ENCODE results near the gene NUMB.

Gene NUMB

DNA sequence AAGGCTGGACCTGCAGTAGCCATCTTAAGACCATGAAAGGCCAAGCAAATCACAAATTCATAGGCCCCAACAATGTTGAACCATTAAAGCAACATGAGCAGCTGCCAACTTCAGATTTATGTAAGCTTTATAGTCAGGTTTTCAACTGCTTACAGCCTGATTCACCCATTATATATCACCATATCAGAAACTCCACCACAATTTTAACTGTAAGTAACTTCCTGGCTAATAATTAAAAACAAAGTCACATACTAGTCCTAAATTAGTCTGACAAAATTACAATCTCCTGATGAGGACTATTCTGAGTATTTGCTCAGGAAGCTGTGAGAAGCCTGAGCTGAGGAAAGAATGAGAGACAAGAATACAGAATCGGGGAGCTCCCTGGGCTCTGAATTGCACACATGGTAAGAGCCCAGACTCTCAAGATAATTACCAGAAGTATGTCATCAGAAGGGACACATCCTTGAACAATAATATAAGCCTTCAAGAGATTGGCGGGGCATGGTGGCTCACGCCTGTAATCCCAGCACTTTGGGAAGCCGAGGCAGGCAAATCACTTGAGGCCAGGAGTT is 55.1 kb downstream of the NUMB start:
- TF ChIP-seq, protein P1, sequence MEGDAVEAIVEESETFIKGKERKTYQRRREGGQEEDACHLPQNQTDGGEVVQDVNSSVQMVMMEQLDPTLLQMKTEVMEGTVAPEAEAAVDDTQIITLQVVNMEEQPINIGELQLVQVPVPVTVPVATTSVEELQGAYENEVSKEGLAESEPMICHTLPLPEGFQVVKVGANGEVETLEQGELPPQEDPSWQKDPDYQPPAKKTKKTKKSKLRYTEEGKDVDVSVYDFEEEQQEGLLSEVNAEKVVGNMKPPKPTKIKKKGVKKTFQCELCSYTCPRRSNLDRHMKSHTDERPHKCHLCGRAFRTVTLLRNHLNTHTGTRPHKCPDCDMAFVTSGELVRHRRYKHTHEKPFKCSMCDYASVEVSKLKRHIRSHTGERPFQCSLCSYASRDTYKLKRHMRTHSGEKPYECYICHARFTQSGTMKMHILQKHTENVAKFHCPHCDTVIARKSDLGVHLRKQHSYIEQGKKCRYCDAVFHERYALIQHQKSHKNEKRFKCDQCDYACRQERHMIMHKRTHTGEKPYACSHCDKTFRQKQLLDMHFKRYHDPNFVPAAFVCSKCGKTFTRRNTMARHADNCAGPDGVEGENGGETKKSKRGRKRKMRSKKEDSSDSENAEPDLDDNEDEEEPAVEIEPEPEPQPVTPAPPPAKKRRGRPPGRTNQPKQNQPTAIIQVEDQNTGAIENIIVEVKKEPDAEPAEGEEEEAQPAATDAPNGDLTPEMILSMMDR (IDR thresholded peaks at IDR 0.05; ENCODE audit: insufficient read depth, low read length, poor library complexity, severe bottlenecking), result no peak
- Histone ChIP-seq H3K36me3 (ENCODE audit: control insufficient read depth, insufficient read depth, low read length) (no peaks in the 10 kb centered on the region), H3K4me3 (replicated peaks; ENCODE audit: low read depth, low read length) (no peak overlapping the region), H3K27me3 (replicated peaks; ENCODE audit: control insufficient read depth, insufficient read depth, low read length) (no peaks in the 10 kb centered on the region)
- no peak for DNase-seq (ENCODE audit: extremely low read depth, insufficient read length)

DNA sequence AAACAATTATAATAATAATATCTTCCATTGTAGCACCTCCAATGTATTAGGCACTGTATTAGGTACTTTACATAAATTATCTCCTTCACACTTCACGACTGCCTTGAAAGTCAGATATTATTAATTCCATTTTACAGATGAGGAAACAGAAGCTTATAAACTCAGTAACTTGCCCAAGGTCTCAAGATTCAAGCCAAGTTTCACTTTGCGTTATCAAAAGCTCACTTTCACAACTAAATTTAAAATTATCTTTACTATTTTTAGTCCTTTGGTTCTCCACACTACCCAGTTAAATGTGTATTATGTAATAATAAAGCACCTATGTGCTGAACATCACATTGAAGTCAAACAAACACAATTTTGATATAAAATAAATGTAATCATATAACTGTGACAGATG is 55.8 kb downstream of the NUMB start:
- TF ChIP-seq, protein P1 (IDR thresholded peaks at IDR 0.05; ENCODE audit: insufficient read depth, low read length, poor library complexity, severe bottlenecking), result no peak
- Histone ChIP-seq H3K36me3 (ENCODE audit: control insufficient read depth, insufficient read depth, low read length) (no peaks in the 10 kb centered on the region), H3K27me3 (replicated peaks; ENCODE audit: control insufficient read depth, insufficient read depth, low read length) (no peaks in the 10 kb centered on the region), H3K4me3 (replicated peaks; ENCODE audit: low read depth, low read length) (no peak overlapping the region; the same call in 1 of the 2 replicates)
- peak; percentile 31 for DNase-seq (ENCODE audit: extremely low read depth, insufficient read length)

DNA sequence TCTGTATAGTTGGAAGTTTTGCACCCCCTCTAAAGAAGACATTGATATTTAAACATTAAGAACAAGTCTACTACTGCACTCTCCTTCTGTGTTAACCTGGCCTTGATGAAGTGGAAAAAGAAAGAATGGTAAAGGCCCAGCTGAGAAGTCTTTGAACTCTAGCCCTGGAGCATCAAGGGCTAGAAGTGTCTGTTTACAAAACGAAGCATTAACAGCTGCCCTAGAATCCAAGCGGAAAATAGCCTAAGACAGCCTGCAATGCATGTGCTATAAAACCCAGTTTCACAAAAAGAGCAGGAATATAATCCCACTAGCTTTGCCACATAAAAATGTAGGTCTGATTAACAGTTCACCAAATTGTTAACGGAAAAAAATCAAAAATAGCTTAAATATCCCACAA is 60.5 kb downstream of the NUMB start:
- no peak overlapping the region for H3K4me3 ChIP-seq (replicated peaks; ENCODE audit: low read depth, low read length)
- no peaks in the 10 kb centered on the region for H3K27me3 ChIP-seq (replicated peaks; ENCODE audit: control insufficient read depth, insufficient read depth, low read length)
- TF ChIP-seq, protein P1 (IDR thresholded peaks at IDR 0.05; ENCODE audit: insufficient read depth, low read length, poor library complexity, severe bottlenecking), result no peak
- no peaks in the 10 kb centered on the region for H3K36me3 ChIP-seq (ENCODE audit: control insufficient read depth, insufficient read depth, low read length)
- DNase-seq (ENCODE audit: extremely low read depth, insufficient read length), result no peak

DNA sequence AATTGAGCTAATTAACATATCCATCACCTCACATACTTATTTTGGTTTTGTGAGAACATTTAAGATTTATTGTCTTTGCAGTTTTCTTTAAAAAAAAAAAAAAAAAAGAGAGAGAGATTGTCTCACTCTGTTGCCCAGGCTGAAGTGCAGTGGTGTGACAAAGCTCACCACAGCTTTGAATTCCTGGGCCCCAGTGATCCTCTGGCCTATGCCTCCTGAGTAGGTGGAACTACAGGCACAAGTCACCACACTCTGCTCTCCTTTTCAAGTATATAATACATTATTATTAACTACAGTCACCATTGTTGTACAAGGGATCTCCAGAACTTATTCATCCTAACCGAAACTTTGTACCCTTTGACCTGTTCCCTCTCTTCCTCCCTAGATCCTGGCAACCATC is 64.0 kb downstream of the NUMB start:
- TF ChIP-seq, protein P1 (IDR thresholded peaks at IDR 0.05; ENCODE audit: insufficient read depth, low read length, poor library complexity, severe bottlenecking), result no peak
- no peak overlapping the region for H3K4me3 ChIP-seq (replicated peaks; ENCODE audit: low read depth, low read length)
- no peaks in the 10 kb centered on the region for H3K27me3 ChIP-seq (replicated peaks; ENCODE audit: control insufficient read depth, insufficient read depth, low read length)
- H3K36me3 ChIP-seq (ENCODE audit: control insufficient read depth, insufficient read depth, low read length), result no peaks in the 10 kb centered on the region
- DNase-seq (ENCODE audit: extremely low read depth, insufficient read length), result no peak

DNA sequence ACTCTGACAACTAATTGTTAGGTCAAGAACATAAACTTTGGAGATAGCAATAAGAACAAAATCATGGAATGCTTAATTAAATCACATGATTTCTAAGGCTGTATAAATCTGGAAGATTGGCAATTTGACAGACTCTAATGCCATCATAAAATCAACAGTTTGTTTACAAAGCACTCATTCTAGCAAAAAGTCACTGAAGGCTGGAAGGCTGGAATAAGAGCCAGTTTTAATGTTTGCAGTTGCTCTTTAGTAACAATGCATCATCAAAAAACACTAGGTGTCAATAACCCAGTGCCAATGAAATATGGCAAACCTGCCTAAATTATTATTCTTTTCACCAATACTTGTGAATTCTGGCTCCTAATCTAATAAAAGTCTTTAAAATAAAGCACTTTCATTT is 65.0 kb downstream of the NUMB start:
- H3K27me3 ChIP-seq (replicated peaks; ENCODE audit: control insufficient read depth, insufficient read depth, low read length), result no peaks in the 10 kb centered on the region
- TF ChIP-seq, protein P1 (IDR thresholded peaks at IDR 0.05; ENCODE audit: insufficient read depth, low read length, poor library complexity, severe bottlenecking), result no peak
- no peaks in the 10 kb centered on the region for H3K36me3 ChIP-seq (ENCODE audit: control insufficient read depth, insufficient read depth, low read length)
- H3K4me3 ChIP-seq (replicated peaks; ENCODE audit: low read depth, low read length), result no peak overlapping the region
- DNase-seq (ENCODE audit: extremely low read depth, insufficient read length), result no peak

Measured in GM06990 (cell line).